CD4-positive, alpha-beta T cell treated with Interleukin-6 for 4 hours (primary cell): ENCODE measurements around the gene KCNA3.
"Not testable (repeated sequence)": the region's sequence is repeated elsewhere in the genome, so short reads cannot be mapped to it uniquely, and the experiment has no call there.

Experiments
- DNase-seq: peaks from one replicate; pipeline ENCODE4 v3.0.0-alpha.2; 2020; ENCODE audit warnings: mixed read lengths

The KCNA3 gene

DNA sequence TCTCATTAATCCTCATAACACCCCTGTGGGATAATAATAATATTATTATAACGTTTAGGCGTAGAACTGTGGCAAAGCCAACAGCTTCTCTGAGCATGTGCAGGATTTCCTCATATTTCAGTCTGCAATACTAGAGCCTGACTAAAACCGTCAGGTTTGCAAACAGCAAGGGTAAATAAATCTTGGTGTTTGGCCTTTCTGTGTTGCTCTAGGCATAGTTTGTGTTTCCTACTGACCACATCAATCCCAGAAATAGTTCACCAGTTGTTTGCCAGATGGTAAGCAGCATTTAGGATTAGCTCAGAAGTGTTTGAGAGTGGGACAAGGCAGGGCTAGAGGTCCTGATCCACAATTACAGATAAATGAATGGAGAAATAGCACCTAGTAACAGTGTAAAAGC, 2.8 kb upstream of the KCNA3 start:
- DNase-seq = no peak

DNA sequence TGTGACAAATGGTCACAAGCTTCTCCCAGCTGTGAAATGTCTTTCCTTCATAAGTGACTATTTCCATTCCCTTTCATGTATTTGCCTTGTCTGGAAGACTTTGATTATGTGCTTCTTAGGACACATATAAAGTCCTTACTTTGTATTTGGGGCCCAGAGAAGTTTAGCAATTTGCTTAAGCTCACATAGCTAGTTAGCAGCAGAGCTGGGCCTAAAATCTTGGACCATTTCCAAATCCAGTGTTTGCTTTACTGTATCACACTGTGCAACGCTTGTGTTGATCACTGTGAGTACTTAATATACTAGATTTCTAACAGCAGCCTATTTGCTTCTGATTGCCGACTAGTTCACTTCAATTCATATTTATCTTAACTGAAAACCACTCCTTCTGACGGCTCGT, 2.2 kb upstream of the KCNA3 start:
- no peak for DNase-seq

DNA sequence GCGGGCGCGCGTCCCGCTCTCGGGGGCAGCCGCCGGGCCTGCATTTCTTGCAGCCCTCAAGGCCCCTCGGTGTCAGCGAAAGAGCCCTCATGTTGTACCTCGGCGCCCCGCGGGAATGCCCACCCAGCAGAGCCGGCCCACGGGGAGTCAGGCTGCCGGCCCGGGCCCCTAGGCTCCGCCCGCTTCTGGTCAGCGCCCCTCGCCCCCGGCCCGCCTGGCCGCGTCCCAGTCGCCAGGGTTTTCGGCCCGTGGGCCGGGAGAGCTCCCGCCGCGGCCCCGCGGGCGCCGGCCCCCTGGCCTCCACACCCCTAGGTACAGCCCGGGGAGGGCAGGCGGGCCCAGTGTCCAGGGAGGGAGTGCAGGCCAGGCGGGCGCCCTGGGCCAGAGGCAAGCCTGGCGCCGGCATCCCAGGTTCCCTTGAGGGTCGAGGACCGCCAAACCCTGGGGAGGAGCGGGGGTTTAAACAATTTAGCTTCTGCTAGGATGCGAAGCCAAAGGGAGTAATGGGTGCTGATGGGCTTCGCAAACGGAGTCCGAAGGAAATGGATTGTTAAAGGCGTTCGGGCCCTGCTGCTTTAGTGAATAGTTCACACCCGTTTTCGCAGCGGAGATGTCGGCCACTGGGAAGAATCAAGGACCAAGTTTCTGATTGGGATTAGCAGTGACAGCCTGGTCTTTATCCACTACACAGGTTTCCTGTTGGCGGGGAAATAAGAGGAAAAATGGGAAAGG, 486 bp upstream of the KCNA3 start:
- peak; percentile 7 for DNase-seq

DNA sequence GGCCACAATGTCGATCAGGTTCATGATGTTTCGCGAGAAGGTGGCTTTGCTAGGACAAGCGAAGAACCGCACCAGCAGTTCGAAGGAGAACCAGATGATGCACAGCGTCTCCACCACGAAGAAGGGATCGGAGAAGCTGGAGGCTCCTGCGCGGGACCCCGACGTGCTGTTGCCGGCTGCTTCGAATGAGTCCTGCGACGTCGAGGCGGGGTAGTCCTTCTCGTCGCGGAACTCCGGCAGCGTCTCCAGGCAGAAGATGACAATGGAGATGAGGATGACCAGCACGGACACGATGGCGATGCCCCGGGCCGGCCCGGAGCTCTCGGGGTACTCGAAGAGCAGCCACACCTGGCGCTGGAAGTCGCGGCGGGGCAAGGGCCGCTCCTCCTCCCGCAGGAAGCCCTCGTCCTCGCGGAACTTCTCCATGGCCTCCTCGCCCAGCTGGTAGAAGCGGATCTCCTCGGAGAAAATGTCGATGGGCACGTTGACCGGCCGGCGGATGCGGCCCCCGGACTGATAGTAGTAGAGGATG, 869 bp downstream of the KCNA3 start:
- DNase-seq = peak; percentile 44

DNA sequence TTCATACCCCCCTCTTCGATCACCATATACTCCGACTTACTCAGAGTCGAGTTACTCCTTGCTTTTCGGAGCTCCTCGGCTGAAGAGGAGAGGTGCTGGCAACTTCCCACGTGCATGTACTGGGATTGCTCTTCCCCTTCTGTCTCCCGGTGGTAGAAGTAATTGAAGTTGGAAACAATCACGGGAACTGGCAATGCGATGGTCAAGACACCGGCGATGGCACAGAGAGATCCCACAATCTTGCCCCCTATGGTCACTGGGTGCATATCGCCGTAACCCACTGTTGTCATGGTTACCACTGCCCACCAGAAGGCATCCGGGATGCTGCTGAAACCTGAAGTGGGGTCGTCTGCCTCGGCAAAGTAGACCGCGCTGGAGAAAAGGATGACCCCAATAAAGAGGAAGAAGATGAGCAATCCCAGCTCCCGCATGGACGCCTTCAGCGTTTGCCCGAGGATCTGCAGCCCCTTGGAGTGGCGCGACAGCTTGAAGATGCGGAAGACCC, 1.5 kb downstream of the KCNA3 start:
- DNase-seq = peak; percentile 28

DNA sequence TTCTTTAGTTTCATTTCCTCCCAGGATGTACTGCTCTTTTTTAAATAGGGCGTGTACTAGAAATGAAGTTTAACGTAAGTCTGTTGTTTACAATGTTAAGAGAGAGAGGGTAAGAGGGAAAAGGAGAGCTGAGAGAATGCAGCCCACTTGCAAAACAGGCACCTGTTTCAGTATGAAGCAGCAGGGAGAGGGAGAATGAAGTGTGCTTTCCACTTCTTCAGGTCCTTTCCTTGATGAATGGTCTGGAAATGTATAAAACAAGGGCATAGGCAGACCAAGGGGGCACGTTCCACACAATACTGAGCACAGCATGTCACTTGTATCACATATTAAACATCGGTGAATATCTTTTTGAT, 2.0 kb downstream of the KCNA3 start:
- peak; percentile 57 for DNase-seq

DNA sequence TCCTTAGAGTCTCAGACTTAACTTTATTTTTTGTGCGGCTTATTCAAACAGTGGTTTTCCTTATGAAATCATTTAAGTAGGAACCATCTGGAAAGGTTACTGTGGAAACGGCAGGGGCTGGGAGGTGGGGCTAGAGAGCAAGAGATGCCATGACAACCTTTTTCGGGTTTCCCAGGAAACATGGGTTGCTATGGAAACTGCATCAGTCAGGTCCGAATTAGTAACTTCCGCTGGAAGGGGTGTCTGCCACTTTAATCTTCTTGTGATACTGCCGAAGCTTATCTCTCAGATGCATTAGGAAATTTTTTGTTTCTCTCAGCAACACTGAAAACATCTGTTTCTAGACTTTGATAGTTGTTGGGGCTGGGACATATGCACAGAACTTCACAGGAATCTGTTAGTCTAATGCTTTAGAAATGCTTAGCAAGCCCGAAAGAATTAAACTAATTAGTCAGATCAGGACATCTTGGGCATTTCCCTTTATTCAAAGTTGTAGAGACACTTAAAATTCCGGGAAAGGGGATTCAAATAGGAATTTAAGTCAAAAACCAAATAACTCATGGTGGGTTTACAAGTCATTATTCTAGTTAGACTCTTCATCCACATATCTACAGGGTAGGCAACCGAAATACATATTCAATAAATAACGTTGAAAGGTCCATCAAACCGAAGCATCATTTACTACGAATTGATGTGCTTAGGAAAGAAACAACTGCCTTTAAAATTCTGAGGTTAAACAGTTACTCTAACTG, 2.6 kb downstream of the KCNA3 start:
- DNase-seq = peak; percentile 75

DNA sequence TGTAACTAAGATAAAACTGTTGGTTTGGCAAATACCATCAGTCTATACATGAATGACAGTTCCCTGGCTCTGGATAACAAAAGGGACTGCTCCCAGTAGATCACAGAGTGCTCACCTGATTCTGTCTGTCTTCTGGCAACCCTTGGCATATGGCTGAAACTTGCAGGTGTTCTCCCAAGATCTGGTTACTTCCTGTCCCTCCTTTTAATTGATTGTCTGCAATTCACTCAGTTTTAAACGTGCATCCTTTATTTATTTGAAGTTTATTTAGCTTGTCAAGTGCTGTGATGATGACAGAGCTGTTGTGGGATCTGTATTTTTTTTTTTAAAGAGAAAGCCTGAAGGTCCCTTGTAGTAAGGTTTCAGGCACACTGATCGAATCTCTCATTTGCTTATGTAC, 3.4 kb downstream of the KCNA3 start:
- DNase-seq = no peak

DNA sequence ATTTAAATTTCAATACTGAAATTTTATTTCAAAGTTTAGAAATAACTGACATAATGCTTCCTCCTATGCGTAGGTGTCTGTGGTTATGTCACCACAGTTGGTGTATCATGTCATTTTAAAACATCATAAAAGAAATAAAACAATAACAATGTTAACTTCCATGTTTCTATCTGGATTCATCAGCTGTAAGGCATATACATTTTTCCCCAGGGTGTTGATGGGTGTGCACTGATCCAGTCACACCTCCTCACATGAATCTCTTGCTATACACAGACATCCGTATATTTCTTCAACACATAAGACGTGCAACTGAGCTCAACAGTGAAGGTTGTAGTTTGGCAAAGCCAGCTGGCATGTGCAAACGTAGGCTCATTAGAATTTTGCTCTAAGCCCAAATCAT, 6.2 kb downstream of the KCNA3 start:
- DNase-seq = no peak

DNA sequence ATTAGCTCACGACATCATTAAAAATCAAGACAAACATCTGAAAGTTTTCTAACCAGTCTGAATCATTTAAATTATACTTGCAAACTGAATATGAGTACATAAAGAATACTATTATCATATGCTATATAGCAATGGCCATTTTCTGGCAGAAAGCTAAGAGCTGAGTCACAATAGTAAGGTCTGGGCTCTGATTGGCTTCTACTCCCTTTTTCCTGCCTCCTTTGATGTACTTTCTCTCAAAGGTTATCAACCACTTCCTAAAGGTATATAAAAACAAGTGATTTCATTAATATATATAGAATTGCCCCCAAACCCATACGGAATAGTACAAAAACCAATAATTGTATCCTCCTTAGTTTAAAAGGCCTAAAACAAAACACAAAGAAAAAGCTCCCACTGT, 7.0 kb downstream of the KCNA3 start:
- DNase-seq = peak; percentile 22

DNA sequence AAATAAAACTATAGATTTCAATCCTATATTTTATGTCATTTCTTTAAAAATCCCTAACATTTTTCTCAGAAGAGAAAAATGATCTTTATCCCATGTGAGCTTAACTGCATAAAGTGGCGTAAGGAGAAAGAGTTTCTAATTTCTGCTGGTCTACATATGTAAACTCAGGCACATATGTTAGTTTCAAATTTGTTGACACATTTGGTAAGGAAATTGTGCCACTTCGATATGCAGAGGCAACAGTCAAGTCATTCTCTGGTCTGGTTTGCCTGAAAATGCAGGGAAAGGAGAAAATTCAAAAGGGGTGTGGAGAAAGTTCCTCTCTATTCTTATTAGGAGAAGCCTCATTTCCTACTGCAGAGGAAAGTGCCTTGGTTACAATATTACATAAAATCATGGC, 11.5 kb downstream of the KCNA3 start:
- no peak for DNase-seq

DNA sequence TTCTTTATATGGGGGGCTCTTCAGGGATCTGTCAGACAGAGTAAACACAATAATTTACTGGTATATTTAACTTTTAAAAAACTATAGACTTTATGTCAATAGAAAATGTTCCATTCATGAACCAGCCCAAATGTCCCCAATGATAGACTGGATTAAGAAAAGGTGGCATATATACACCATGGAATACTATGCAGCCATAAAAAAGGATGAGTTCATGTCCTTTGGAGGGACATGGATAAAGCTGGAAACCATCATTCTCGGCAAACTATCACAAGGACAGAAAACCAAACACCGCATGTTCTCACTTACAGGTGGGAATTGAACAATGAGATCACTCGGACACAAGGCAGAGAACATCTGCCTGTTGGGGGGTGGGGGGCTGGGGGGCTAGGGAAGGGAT, 15.2 kb downstream of the KCNA3 start:
- DNase-seq = not testable (repeated sequence)

DNA sequence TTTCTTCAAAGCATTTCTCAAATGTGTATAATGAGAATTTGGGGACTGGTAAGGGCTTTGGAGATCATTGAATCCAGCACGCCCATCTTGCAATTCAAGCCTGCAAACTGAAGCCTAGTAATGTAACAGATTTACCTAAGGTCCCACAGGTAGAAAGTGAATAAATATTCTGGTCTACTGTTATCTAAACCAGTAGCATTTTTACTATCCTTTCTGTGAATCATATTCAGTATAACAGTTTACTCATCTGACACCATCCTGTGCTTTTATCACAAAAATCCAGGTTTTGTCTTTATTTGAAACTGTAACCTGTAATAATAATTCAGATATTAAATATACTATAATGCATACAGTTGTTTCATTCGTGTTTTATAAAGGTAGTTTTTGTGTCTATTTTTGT, 17.4 kb downstream of the KCNA3 start:
- no peak for DNase-seq

DNA sequence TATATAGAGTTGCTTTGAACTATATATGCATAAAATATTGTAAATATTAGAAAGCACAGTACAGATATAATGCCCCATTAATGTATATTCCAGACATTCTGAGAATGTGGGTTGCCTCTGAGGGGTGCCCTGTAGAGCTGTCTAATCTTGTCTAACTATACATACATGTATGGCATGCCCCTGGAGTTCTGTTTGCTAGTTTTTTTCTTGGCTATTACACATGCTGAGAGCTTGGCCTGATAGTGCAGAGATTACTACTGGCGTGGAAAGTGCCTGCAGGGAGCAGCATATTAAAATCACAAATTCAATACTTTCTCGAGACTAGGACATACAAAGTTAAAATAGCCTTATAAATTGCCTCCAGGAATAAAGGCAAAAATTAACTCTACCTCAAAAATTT, 24.1 kb downstream of the KCNA3 start:
- no peak for DNase-seq

DNA sequence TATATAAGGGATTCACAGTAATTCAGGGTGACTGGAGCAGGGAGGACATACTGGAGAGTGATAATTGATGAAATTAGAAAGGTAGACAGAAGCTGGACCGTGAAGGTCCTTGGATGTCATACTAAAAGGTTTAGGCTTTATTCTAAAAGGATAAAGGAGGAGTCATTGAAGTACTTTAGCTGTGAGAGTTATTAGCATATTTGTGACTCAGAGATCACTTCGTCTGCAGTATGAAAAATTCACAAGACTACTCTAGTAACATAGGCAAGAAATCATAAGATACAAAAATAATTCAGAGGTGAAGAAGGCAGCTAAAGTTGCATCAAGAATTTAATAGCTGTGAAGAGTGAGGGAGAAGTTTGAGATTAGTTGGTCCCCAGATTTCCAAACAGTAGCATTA, 26.3 kb downstream of the KCNA3 start:
- DNase-seq = no peak

DNA sequence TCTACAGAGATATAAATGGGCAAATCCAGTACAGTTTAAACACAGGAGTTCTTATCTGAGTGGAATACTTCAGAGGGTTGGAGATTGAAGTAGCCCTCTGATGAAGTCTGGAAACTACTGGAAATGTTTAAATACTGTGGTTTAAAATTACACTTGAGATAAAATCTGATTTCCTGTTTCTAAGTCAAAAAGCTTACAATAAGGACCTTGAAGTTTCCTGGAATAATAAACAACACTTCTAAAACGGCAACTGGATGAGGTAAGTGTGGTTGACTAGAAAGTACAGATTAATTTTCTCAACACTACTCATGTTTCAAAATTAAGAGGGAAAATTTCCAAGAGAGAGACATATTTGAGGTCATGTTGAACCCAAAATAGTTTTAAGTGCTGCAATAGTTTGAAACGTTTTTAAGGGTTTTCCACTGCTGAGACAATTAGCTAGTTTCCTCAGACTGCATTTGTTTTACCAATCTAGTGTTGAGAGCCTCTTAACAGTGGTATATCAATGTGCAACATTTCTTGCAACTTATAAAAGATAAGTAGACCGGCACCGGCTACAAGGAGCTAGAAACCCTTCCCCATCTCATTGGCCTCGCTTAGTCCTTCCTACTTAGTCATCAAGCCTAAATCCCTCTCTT, 27.4 kb downstream of the KCNA3 start:
- no peak for DNase-seq

DNA sequence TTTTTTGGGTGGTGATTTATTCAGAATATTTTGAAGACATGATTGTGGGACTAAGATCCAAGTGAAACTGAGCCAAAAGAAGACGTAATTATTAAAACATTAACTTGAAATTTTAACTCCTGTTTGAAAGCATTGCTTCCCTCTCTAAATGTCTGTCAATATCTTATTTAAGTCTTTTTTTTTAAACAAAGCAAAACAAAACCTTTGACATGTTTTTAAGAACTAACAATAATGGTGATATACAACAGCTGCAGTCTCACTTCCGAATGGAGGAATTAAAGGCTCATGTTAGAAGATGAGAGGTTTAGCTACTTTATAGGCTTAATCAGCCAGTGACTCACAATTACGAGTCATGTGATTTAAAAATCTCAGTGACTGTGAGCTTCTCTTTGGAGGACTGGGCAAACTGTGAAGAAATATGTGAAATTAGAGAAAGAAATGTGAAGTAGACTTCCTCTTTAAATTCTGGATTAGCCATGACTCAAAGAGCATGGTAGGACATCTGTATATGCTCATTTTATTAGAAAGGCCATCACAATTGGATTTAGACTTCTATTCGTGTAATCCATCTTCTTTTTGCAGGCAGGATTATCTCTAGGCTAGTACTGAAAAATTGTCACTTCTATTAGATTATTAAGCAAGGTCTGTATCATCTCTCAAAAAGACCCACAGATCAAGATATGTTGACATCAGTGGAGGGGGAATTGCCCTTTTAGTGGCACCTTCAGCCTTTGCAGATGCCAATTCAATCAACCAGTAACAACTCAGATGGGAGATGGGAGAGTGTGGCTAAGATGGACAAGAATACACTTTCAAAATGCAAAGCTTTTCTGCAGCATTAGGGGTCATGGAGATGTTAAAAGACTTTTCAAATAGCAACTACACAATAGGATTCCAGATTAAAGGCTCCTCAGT, 28.7 kb downstream of the KCNA3 start:
- no peak for DNase-seq

DNA sequence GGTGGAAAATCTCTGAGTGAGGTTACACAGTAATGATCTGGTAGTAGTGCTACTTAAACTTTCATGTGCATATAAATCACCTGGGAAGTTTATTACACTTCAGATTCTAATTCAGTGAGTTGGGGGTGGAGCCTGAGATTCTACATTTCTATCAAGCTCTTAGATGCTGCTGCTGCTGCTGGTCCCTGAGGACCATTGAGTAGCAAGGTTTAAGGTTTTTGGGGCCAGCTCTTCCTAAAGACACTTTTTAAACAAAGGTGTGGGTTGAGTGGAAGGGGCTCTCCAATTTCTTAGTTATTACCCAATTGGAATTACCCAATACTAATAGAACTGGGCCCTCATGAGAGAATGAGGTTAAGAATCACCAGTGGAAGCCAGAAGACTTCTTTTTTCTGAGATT, 29.5 kb downstream of the KCNA3 start:
- no peak for DNase-seq

DNA sequence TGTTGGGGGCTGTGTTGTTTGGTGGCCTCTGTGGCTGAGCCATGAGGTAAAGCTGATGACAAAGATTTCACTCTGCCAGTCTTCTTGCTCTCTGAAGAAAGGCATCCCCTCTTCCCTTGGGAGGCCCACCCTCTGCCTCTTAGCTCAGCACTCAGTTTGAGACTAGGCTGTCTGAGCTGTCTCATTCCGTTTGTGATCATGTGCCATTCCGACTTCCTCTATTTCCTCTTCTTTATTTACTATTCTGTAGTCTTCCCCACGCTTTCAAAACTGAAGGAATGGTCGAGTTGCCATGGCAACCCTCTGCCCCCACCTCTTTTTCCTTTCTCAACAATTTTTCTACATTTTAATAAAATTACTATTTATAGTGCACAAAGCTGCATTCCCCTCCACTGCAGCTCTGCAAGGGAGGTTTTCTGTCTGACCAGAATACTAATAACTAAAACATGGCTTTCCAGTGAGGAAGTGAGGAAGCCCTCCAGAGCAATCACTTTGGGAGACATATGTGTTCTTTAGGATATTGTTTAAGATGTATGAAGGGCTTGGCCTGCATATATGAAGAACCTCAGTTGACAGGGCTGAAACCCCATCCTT, 30.8 kb downstream of the KCNA3 start:
- DNase-seq = peak; percentile 30

DNA sequence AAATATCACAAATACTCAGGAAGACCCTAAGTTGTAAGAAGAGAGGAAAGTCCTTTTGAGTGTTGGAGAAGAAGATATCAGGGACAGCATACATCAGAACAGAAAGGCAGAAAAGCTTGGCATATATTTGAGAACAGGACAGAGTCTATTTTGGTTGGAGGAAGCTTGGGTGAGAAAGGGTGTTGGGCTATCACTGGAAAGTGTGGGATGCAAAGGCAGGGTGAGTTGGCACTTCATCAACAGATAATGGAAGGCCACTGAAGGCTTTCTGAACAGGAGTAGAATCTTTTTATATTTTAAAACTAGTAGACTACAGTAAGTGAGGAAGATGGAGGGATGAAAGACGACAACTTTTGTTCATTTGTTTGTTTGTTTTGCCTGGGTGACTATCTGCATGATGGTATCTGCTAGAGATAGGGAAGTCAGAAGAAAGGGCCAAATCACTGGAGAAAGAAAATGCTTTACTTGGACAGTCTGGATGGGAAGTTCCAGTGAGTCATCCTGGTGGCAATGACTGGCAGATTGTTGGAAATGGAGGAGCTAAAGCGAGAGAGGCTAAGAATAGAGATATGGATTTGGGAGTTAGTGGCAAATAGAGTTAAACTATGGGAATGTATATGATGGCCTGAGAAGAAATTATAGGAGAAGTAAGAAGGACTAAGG, 34.9 kb downstream of the KCNA3 start:
- DNase-seq = no peak

DNA sequence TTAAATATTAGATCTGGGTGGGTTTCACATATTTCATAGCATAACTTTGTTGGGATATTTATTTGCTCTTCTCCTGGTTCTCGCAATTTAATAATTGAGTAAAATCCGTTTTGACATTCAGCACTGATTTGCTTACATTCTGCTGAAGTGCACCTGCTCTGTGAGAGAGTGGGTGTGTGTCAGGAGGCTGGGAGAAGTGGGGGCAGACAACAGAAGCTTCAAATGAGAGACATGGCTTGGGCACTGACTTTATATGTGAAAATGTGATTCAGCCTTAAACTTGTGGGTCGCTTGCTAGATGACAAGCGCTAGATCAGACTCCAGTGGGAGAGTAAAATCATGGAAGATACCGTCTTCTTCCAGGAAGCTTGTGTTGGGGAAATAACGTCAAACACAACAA, 36.2 kb downstream of the KCNA3 start:
- DNase-seq = peak; percentile 24

DNA sequence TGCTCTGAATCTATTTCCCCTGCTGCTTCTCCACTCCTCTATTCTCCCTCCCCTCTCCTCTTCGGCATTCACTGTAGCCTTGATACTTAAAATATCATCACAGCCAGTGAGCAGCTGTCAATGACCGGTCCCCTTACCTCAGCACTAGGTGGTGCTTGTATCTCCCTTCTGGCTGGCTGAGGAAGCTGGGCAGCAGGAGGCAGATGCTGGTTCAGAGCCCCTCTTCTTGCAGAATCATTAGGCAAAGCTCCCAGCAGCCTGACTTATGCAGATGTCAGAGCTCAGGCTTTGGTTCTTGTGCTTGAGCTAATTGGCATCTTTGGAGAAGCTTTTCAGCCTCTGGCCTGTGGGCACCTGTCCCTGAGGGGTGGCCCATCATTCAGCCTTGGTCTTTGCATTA, 36.7 kb downstream of the KCNA3 start:
- no peak for DNase-seq
